ENCODE data around the gene CLK3.
"Not testable (repeated sequence)": the region's sequence is repeated elsewhere in the genome, so short reads cannot be mapped to it uniquely, and the experiment has no call there.

The CLK3 gene

DNA sequence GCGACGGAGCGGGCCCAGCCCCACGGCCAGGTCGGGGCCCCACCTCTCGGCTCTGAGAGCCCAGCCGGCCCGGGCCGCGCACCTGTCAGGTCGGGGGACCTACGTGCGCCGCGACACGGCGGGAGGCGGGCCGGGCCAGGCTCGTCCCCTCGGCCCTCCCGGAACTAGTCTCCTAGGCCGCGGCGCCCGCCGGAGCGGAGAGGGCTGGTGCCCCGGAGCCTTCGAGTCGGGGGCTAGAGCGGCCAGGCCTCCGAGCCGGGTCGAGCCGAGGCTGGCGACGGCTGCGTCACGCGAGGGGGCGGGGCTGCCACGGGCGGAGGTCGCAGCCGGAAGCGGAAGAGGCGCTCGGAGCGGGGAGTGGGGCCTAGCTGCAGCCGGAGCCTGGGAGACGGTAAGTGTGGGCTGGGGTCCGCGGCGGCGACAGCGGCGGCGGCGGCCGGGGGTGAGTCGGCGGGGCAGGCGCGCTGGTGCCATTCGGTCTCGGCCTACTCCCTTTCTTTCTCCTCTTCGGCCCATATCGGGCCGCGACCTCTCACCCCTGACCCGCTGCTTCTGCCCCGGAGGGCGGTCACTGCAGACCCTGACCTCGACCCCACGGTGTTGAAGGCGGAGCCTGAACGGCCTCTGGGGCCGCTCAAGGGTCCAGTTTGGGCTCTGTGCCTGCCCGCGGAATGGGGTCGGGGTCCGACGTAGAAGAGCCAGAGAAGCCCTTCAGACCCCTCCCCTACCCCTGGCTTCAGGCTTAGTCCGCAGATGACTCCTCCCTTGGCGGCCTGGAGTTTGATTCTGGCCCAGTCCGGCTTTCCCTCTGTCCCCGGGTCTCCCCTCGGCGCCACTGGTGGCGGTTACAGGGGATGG is at the start of gene CLK3:
TSS of gene CLK3 (plus strand) at position 329 of the 858 bp plus-strand sequence. CDS start 3,361 bp downstream, outside the sequence.
- DNase-seq, result peak; percentile 79

DNA sequence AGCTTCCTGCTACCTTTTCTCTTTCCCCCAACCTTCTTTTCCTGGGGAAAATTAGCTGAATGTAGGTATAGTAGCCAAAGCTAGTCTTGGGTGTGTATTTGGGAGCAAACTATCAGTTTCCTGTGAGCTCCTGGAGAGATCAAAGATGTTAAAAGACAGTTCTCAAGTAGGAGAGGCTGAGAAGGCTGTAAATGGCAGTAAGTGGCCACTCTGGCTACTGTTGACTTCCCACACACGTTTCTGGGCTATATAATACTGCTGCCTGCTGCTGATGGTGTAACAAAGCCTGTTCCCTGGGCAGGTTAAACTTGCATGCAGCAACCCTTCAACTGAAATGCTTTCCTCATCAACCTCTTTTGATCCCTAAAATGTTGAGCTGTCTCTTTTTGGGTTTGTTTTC is 47.0 kb upstream of the CLK3 start:
- DNase-seq, result no peak

DNA sequence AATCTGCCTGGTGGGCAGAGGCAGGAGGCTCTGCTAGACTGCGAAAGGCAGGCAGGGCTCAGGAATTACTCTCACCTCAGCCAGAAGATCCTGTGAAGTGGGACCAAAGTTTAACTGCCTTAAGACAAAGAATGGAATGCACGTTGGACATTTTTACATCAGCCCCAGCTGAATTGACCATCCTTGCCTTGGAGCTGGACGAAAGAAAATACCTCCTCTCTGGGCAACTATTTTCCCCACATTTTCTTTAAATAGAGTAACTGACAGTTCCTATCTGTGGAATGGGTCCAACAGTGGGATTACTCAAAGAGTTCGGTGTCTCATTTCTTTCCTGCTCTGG is 45.9 kb upstream of the CLK3 start:
- DNase-seq, result no peak

DNA sequence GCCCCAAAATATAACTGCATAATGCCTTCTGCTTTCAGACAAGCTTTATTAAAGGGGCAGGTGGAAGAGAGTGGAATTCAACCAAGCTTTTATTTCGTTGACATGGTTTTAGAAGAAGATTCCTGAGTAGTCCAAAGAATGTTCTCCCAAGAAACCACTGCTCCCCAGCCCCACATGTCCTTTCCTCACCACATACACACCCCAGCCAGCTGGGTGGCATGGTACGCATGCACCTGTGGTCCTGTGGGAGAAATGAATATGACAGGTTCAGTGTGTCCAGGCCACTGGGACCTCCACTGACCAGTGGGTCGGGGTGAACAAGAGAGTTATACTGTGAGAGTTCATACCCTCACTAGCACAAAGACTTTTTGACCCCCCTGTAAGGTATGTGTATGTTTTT is 44.4 kb upstream of the CLK3 start:
- no peak for DNase-seq

DNA sequence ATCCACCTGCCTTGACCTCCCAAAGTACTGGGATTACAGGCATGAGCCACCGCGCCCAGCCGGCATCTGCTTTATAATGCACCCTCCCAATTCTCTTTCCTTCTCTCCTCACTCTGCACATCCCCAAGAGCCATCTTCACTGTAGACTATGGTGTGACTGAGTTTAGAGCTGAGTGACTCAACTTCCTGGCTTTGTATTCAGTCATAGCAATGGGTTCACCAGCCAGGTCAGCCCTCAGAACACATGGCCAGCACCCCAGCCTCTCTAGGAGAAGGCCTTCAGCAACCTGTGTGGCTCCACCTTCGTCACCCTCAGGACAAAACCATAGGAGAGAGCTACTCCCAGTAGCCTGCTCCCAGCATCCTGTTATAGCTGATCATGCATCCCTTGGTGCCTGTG is 41.6 kb upstream of the CLK3 start:
- DNase-seq, result no peak

DNA sequence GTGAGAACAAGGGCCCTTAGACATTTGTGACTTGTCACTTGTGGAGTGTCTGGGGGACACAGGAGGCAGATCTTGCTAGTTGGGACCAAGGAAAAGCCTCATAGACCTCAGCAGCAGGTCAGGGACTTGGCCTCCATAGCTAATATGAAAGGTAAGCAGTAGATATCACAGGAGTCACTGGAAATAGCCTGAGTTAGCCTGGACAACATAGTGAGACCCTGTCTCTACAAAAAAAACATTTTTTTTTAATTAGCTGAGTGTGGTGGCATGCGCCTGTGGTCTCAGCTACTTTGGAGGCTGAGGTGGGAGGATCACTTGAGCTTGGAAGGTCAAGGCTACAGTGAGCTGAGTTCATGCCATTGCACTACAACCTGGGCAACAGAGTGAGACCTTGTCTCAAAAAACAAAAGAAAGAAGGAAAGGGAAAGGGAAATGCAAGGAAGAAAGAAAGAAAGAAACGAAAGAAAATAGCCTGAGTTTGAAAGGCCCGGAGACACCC is 37.1 kb upstream of the CLK3 start:
- DNase-seq, result no peak

DNA sequence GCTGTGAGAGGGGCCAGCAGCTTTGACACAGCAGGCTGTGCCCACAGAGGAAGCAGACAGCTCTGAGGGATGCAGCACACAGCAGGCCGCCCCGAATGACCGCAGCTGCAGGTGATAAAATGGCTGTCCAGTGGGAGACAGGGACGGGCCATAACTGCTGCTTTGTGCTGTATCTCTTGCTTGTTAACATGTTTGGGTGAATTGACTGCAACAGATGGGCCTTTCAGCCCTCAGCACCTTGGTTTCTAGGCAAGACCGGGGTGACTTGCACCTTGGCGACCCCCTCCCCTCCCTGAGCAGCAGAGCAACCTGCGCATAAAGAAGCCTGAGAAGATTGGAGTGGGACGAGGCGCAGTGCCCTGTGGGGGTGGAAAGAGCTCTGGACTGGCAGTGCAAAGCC is 36.6 kb upstream of the CLK3 start:
- no peak for DNase-seq

DNA sequence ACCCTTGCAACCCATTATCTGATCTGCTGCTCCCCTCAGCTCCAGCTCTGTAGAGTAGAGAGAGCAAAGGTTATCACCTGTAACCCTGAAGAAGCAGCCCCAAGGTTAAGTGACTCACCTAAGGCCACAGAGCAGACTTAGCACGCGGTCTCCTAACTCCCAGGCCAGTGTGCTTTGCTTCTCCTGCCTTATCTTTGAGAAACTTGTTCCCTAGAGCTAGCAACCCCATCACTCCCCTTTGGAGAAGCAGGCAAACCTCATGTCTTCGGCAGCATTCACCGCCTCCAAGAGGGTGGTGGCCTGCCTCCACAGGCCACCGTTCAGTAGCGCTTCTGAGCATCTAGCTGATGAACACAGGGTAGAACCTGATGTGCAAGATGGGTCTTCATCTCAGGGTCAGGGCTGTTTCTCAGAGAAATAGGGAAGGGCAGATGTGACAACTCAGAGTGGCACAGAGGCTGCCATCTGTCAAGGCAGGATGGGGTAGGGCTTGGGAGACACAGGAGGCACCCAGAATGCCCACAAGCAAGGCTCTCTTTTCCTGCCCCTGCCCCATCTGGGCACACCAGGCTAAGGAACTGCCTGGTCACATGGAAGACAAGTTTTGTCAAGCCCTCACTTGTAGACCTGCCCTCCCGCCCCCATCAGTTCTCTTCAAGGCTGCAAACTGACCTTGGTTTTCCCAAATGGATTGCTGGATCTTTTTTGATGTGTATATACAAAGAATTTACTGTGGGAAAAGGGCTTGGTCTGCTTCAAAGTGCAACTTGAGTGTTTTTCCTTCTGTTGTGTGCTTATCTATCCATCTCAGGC is 34.9 kb upstream of the CLK3 start:
- DNase-seq, result no peak

DNA sequence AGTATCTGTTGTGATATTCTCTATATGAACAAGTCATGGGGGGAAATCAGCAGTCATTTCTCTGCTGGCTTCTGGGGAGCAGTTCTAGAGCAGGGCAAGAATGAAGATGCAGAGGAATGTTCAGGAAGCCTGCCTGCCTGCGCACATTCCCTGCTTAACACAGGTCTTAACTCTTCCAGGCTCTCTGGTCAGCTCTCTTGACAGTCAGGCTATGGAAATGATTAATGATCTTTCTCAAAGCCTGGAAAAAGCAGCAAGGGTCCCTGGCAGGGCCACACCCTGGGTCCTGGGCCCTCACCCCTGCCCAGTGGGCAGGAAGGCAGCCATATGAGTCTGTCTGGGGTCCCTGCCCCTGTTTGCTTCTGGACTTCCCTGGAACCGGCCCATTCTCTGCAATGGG is 31.4 kb upstream of the CLK3 start:
- no peak for DNase-seq

DNA sequence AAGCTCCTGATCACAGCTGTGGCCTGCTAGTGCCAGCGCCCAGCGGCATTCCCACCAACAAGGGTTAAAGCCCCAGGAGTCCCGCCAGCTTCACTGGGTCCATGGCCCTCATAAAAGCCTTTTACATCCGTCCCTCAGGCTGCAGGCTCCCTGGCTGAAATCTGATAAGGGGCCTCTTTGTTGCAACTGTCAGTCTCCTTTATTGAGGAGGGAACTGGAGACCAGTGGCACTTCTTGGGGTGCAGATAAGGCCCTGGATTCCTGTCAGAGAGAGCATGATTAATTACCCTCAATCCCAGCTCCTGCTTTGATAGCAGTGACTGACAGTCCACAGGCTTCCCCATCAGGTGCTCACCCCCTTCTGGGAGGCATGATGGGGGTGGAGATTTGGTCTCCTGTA is 30.9 kb upstream of the CLK3 start:
- DNase-seq, result no peak

DNA sequence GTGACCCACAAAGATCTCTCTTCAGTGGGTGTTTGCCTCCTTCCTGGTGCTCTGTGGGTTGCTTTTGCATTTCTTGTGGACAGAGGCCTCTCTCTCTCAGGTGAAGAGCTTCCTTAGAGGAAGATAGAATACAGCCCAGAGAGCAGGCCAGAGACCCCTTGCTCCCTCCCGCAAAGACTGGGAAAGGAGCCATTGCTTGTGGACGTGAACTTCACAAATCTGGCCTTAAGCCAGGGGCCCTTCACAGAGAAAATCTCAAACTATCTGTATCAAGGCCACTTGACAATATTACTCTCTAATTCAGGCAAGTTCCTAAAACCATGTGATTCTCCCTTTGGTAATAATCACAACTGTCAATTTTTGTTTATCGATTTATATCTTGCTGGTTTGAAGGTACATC is 30.4 kb upstream of the CLK3 start:
- no peak for DNase-seq

DNA sequence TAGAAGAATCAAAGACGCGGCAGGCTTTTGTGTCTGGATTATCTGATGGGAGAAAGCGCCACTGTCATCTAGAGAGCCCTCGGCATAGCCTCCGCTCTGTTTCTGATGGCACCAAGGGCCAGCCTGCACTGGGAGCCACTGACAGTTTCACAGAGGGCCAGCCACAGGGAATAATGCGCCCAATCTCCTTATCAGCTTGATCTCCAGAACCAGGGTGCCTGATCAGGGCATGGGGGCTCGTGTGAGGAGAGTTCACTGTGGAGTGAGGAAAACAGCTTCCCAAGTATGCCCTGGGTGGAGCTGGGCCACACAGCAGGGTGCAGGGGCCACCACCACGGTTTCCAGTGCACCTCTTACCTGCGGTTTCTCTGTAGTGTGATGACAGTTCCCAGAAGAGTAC is 29.8 kb upstream of the CLK3 start:
- DNase-seq, result no peak

DNA sequence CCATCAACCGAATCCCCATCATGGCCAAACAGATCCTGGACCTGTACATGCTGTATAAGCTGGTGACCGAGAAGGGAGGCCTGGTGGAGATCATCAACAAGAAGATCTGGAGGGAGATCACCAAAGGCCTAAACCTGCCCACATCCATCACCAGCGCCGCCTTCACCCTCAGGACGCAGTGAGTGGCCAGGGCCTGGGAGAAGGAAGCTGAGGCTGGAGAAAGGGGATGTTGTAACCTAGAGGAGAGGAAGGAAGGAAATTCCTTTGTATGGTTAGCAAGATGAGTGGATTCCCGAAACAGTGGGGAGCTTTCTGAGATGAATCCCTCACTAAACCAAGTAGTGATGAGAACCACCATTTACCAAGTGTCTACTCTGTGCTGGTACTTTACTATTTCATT is 25.8 kb upstream of the CLK3 start:
- no peak for DNase-seq

DNA sequence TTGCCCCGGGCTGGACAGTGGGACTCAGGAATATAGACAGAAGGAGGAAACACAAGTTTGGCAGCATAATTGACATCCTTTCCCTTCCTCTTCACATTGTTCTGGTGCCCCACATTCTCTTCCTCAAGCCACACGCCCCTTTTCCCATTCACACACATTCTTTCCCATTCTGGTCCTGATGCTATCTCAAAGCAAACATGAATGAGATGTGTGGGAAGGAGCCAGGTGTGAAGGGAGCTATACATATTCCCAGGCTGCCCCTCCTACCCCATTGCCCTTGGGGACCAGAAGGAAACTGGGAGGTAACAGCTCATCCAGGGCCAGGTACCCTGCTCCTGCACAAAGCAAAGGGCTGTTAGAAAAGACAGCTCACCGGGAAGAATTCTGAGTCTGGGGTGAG is 23.4 kb upstream of the CLK3 start:
- DNase-seq, result no peak

DNA sequence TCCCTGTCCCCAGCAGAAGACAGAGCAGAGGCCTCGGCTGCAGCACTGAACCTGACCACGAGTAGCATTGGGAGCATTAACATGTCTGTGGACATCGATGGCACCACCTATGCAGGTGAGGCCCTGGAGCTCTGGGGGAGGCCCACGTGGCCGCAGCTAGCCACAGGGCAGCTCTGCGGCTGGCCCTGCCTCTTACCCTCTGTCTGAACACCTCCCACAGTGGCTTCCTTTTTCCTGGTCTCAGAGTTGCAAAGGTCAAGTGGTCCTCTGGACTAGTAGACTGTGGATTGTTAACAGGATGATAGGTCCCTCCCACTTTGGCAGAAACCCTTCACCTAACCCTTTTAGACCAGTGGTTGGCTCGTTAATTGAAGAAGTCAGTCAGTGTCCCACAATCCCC is 22.5 kb upstream of the CLK3 start:
- DNase-seq, result no peak

DNA sequence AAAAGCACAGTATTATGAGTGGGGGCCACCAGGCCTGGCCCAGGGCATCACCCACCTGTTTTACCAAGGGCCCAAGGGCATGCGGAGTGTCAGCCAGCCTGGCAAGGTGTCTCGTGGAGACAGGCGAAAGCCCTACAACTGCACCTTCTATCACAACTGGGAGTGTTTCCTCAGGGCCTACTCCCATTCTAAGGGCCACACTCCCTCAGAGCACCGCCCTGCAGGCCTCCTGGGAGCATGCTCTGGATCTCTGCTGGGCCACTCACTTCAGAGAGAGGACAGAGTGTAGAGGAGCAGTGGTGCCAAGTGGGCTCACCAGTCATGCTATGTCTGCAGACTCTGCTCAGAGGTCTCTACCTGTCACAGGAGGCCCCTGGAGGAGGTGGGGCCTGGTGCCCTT is 21.2 kb upstream of the CLK3 start:
- no peak for DNase-seq

DNA sequence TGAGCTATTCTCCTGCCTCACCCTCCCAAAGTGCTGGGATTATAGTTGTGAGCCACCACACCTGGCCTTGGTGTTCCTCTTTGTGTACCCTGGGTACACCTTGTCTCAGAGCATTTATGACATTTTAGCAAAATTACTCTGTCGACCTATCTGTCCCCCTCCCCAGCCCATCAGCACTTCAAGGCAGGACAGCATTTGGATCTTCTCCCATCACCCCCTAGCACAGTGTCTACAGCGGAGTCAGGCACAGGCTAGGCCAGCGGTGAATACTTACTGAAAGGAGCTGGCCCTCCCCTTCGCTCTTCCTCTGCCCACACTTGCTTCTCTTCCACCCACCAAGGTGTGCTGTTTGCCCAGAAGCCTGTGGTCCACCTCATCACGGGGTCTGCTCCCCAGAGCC is 20.4 kb upstream of the CLK3 start:
- no peak for DNase-seq

DNA sequence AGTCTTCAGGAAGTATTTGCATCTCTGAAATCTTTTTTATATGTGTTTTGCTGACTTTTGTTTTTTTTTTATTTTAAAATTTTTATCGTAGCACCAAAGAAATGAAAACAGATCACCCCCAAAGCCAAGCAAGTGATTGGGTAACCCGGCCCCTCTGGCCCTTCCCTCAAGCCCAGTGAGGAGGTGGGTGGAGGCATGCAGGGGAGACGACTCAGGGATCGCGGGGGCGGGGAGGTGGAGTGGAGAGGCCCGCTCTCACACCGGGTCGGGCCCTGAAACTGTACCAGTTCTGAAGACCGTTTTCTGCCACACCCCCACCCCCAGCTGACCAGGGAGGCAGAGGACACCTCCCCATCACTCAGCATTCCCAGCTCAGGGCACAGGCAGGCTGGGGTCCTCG is 18.9 kb upstream of the CLK3 start:
- not testable (repeated sequence) for DNase-seq

DNA sequence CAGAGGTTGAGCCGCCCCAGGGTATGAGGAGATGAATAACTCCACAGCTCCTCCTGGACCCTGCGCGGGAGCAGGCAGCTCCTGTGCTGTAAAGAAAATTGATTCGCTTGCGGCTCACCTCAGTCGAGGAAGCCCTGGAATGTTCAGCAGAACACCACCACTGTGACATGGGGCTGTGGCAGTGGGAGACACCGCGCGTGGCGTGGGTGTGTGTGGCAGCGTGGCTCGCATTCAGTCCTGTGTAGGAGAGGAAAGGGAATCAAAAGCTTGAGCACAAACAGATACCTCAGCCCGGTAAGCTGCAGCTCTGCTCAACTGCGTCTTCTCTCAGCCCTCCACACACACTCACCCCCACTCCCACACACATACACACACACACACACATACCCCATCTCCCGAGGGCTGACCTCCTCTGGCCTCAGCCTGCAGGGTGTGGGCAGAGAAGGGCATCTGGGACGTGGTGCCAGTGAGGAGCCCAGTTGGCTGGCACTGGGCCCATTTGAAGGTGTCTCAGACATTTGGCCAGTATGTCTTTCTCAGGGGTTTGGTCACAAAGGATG is 18.4 kb upstream of the CLK3 start:
- DNase-seq, result not testable (repeated sequence)

DNA sequence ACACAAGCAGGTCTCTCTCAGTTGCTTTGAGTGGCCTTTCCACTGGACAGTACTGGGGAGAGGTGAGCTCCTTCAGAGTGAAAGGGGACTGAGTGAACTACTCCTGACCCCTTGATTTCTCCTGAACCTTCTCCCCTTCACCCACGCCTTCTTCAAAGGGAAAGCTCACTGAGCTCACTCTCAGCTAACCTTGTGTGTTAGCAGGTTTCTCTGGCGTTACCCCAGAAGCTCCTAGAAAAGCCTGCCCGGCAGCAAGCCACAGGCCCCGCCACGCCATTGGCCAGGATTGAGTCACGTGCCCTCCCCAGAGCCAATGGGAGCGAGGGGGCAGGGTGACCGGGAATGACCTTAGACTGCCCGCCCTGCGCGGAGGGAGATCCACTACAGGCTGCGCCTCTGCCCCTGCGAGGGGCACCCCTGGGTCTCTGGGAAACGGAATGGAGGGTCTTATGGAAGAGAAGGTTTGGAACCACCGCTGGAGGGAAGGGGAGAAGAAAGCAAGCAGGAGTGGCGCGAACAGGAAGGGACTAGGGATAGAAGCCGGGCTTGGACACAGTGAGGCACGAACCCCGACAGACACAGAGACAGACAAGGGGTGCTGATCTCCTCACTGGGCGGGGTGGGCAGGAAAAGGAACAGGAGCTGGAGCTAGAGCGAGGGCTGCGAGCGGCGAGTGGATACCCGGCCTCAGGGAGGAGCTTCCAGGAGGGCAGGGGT is 17.4 kb upstream of the CLK3 start:
- DNase-seq, result peak; percentile 47

DNA sequence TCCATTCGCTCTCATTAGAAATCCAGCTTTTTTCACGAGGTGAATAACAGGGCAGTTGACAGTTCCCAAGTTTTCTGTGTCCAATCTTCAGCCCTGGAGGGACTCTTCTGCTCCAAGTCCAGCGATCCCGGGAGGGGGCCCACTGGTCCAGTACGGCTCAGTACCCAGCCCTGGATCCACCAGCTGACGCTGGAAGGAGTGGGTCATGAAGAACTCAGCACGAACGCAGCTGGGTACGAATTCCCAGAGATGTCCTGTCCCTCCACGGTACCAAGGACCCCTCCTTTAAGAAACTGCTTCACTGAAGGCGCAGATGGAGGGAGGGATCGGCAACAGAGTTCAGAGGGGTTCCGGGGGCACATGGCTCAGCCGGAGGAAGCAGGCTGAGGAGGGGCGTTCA is 16.5 kb upstream of the CLK3 start:
- DNase-seq, result no peak

DNA sequence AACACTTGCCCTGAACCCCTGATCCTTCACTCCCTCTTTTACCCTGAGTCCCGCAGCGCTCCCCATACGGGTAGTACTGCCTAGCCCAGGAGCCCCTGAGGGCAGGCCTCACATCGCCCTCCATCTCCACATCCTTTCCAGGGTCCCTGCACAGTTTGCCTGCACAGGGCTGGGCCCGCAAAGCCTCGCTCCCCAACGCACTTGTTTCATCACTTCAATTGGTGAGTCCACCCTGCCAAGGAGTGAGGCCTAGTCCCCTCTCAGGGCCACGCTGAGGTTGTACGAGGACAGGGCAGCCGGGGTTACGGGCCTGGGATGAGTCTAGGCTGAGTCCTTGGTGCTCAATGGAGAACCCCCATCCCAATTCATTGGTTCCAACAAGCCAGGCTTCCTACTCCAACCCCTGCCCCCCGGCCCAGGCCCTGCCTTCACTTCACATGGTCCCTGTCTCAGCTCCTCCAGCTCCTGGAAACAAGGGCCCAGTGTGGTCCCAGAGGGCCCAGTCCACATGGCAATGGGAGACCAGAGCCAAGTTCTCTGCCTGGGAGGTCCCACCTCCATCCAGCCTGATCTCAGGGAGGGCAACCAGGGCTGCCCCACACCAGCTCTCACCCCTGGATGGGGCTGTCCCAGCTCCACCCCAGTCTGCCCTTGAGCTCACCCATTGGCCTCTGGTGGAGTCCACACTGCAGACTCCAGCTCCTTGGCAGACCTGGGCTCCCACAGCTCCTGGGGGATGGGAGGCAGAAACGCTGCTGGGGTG is 12.4 kb upstream of the CLK3 start:
- DNase-seq, result no peak

All from DMS153 (cell line).